ENCODE data around the gene LEFTY1.

- TF ChIP-seq CTCF (IDR thresholded peaks at IDR 0.05) (no peak), POLR2A (IDR thresholded peaks at IDR 0.05) (no peak), POLR2AphosphoS5 (IDR thresholded peaks at IDR 0.05) (no peak)
Measured at GRCh38 chr1:225908013-225908640, 19.2 kb upstream of the LEFTY1 start.
